WTC11 (cell line): ENCODE data around the gene MRTFA. TPM values are rescaled to one million over a fixed set of nuclear protein-coding genes. Genes with fewer than 3 reads are reported as not detected.
A peak's percentile ranks its signal among the peaks of the same experiment; 100 is the strongest.

Source experiments
- ATAC-seq: fragments of 200-7000 bp; cut with Tn5 transposase; 2 replicates; pipeline ENCODE4 v1.10.0; 2021; ENCODE audit warnings: mild to moderate bottlenecking, moderate library complexity
- CTCF ChIA-PET: fragments of 300-600 bp; sonication (Branson Sonifier 250); formaldehyde crosslinking; loops from one replicate; lab custom pipeline; 2021; ENCODE audit warnings: antibody characterized with exemption; lab: Charles Lee
- POLR2A ChIA-PET: fragments of 350-600 bp; sonication (Branson Sonifier 250); formaldehyde crosslinking; loops from one replicate; lab custom pipeline; 2021; ENCODE audit warnings: antibody characterized with exemption; lab: Charles Lee
- DNase-seq: peaks from one replicate; pipeline ENCODE4 v3.0.0; 2021; ENCODE audit warnings: low spot score
- H3K27ac Mint-ChIP-seq: 2 replicates; pipeline ENCODE4 v1.8.0; 2021; ENCODE audit warnings: mixed read lengths
- H3K27me3 Mint-ChIP-seq: 2 replicates; pipeline ENCODE4 v1.8.0; 2021; ENCODE audit warnings: low read depth, mild to moderate bottlenecking, moderate library complexity, mixed read lengths
- H3K36me3 Mint-ChIP-seq: 2 replicates; pipeline ENCODE4 v1.8.0; 2021; ENCODE audit warnings: mixed read lengths
- H3K4me1 Mint-ChIP-seq: 2 replicates; pipeline ENCODE4 v1.8.0; 2022; ENCODE audit warnings: mixed read lengths
- H3K4me3 Mint-ChIP-seq: 2 replicates; pipeline ENCODE4 v1.8.0; 2021; ENCODE audit warnings: mild to moderate bottlenecking, moderate library complexity, mixed read lengths
- H3K9me3 Mint-ChIP-seq: 2 replicates; pipeline ENCODE4 v1.8.0; 2021; ENCODE audit warnings: mixed read lengths
- ATF2 ChIP-seq: sonication (generic); formaldehyde crosslinking; IDR thresholded peaks from 2 replicates; pipeline ENCODE4 v1.8.1; 2022; ENCODE audit warnings: low read depth, missing genetic modification reagents, borderline replicate concordance
- ATF3 ChIP-seq: sonication (generic); formaldehyde crosslinking; conservative IDR thresholded peaks from 2 replicates; pipeline ENCODE4 v1.8.1; 2022; ENCODE audit warnings: mild to moderate bottlenecking, missing genetic modification reagents
- E2F1 ChIP-seq: sonication (generic); formaldehyde crosslinking; IDR thresholded peaks from 2 replicates; pipeline ENCODE4 v1.8.0; 2022; ENCODE audit warnings: mild to moderate bottlenecking, missing genetic modification reagents
- FOXP1 ChIP-seq: sonication (generic); formaldehyde crosslinking; IDR thresholded peaks from 2 replicates; pipeline ENCODE4 v1.8.0; 2022; ENCODE audit warnings: missing genetic modification reagents, mild to moderate bottlenecking, moderate library complexity, borderline replicate concordance
- IRF2 ChIP-seq: sonication (generic); formaldehyde crosslinking; IDR thresholded peaks from 2 replicates; pipeline ENCODE4 v1.8.0; 2022; ENCODE audit warnings: low read depth, missing genetic modification reagents, borderline replicate concordance
- MLX ChIP-seq: sonication (generic); formaldehyde crosslinking; IDR thresholded peaks from 2 replicates; pipeline ENCODE4 v1.8.1; 2023; ENCODE audit warnings: mild to moderate bottlenecking, missing genetic modification reagents, moderate library complexity
- MYBL2 ChIP-seq: sonication (generic); formaldehyde crosslinking; IDR thresholded peaks from 2 replicates; pipeline ENCODE4 v1.8.1; 2023; ENCODE audit warnings: mild to moderate bottlenecking, moderate library complexity, missing genetic modification reagents
- RELA ChIP-seq: sonication (generic); formaldehyde crosslinking; IDR thresholded peaks from 2 replicates; pipeline ENCODE4 v1.8.1; 2022; ENCODE audit warnings: missing genetic modification reagents, mild to moderate bottlenecking, borderline replicate concordance
- SMAD4 ChIP-seq: sonication (generic); formaldehyde crosslinking; IDR thresholded peaks from 2 replicates; pipeline ENCODE4 v1.8.0; 2022; ENCODE audit warnings: mild to moderate bottlenecking, missing genetic modification reagents
- SP1 ChIP-seq: sonication (generic); formaldehyde crosslinking; conservative IDR thresholded peaks from 2 replicates; pipeline ENCODE4 v1.8.1; 2022; ENCODE audit warnings: missing genetic modification reagents
- TCF7 ChIP-seq: sonication (generic); formaldehyde crosslinking; IDR thresholded peaks from 2 replicates; pipeline ENCODE4 v1.8.0; 2022; ENCODE audit warnings: mild to moderate bottlenecking, low read depth, missing genetic modification reagents, moderate library complexity
- TEAD1 ChIP-seq: sonication (generic); formaldehyde crosslinking; IDR thresholded peaks from 2 replicates; pipeline ENCODE4 v1.8.0; 2022; ENCODE audit warnings: mild to moderate bottlenecking, missing genetic modification reagents
- ZBTB43 ChIP-seq: sonication (generic); formaldehyde crosslinking; IDR thresholded peaks from 2 replicates; pipeline ENCODE4 v1.8.1; 2023; ENCODE audit warnings: mild to moderate bottlenecking, missing genetic modification reagents
- ZNF121 ChIP-seq: sonication (generic); formaldehyde crosslinking; IDR thresholded peaks from 2 replicates; pipeline ENCODE4 v1.8.0; 2023; ENCODE audit warnings: missing genetic modification reagents
- ZNF396 ChIP-seq: fragments of 250-450 bp; sonication (Bioruptor Pico); IDR thresholded peaks from 2 replicates; pipeline ENCODE4 v1.8.0; 2021; ENCODE audit warnings: mild to moderate bottlenecking, moderate library complexity, borderline replicate concordance
- ZNF425 ChIP-seq: fragments of 250-450 bp; sonication (Bioruptor Pico); conservative IDR thresholded peaks from 2 replicates; pipeline ENCODE4 v1.9.0; 2021; ENCODE audit warnings: mild to moderate bottlenecking
- total RNA-seq: library from RNA; stranded (reverse); gene quantifications from 3 replicates; pipeline ENCODE4 v1.2.3, GENCODE V29; 2021

Gene MRTFA
- total RNA-seq, 1 experiment from 2014 or later, result 48.4 TPM

- TF ChIP-seq ATF2 (CRISPR knock-in tag) (no peak), MLX (CRISPR knock-in tag) (no peak), E2F1 (CRISPR knock-in tag) (no peak), TEAD1 (CRISPR knock-in tag) (no peak)
- POLR2A ChIA-PET, result interaction anchor here (0.6 to 0.7 kb wide), 3 partner anchors 35 to 830 kb away, joined by 4 to 8 read pairs (median 5); no protein-coding TSS in a partner anchor
- CTCF ChIA-PET, result interaction anchor here (0.5 to 0.7 kb wide), 3 partner anchors 17 to 1105 kb away, joined by 3 to 4 read pairs (median 3); partner anchors contain the start of gene MIEF1
- DNase-seq, result no peak
- Mint-ChIP-seq H3K4me1 (peaks cover 30% of the 10 kb centered on the region), H3K27ac (peak overlapping the region; percentile 32; the same call in 1 of the 2 replicates), H3K9me3 (no peaks in the 10 kb centered on the region), H3K4me3 (no peak overlapping the region), H3K36me3 (no peaks in the 10 kb centered on the region), H3K27me3 (no peaks in the 10 kb centered on the region)
- peak; percentile 36; the same call in 1 of the 2 replicates for ATAC-seq
These were observed 29.0 kb downstream of the MRTFA start for GRCh38 chr22:40607506-40607905.

- POLR2A ChIA-PET, result no interaction called here
- Mint-ChIP-seq H3K4me1 (peaks cover 38% of the 10 kb centered on the region), H3K36me3 (no peaks in the 10 kb centered on the region), H3K9me3 (no peaks in the 10 kb centered on the region), H3K27ac (0 out of 2 replicates have a peak overlapping the region, but pooled peaks have one; percentile 73), H3K4me3 (no peak overlapping the region), H3K27me3 (no peaks in the 10 kb centered on the region)
- ATAC-seq (no peak), DNase-seq (no peak)
- TF ChIP-seq SMAD4, result no peak
- TF ChIP-seq TCF7 (CRISPR knock-in tag), result no peak
- no peak for TF ChIP-seq FOXP1 (CRISPR knock-in tag)
- TF ChIP-seq E2F1 (CRISPR knock-in tag), result no peak
- no peak for TF ChIP-seq ATF3
- TF ChIP-seq ZNF425 (CRISPR knock-in tag), result no peak
- no peak for TF ChIP-seq IRF2
- no peak for TF ChIP-seq SP1
- no peak for TF ChIP-seq MYBL2 (CRISPR knock-in tag)
- no peak for TF ChIP-seq ZNF396 (CRISPR knock-in tag)
- TF ChIP-seq RELA (CRISPR knock-in tag), result no peak
- no peak for TF ChIP-seq ZBTB43 (CRISPR knock-in tag)
- TF ChIP-seq ZNF121 (CRISPR knock-in tag), result no peak
- CTCF ChIA-PET, result interaction anchor here (0.7 kb wide), 2 partner anchors 27 to 81 kb away, joined by 3 read pairs; no protein-coding TSS in a partner anchor
These were observed 30.2 kb downstream of the MRTFA start for GRCh38 chr22:40606306-40606705.
